Keratinocyte (primary cell): Measurements from ENCODE around the gene SNAP25. TPM values are rescaled to one million over a fixed set of nuclear protein-coding genes. Genes with fewer than 3 reads are reported as not detected.

ENCODE experiments used
- DNase-seq: peaks from one replicate; pipeline ENCODE4 v3.0.0-alpha.2; 2011; ENCODE audit warnings: low read depth, missing footprints, low spot score
- FAIRE-seq: peaks from 2 replicates; lab custom pipeline; 2011; peaks lifted over from hg19 to GRCh38; lab: Jason Lieb, UNC
- H2AFZ ChIP-seq: 2 replicates; pipeline ENCODE4 v1.6.0; 2012; ENCODE audit warnings: low read length, control low read depth, inconsistent platforms; ENCODE audit not compliant: control insufficient read depth
- H3K27ac ChIP-seq: 2 replicates; pipeline ENCODE4 v1.5.1; 2011; ENCODE audit warnings: low read length; ENCODE audit not compliant: control insufficient read depth, insufficient read depth
- H3K27me3 ChIP-seq: 3 replicates; pipeline ENCODE4 v1.6.0; 2011; ENCODE audit warnings: low read length; ENCODE audit not compliant: control insufficient read depth, insufficient read depth; ENCODE audit errors: extremely low read depth
- H3K36me3 ChIP-seq, 2 experiments: 2 replicates in 1 of 2; 3 replicates in 1 of 2; pipeline ENCODE4 v1.5.1; 2011; ENCODE audit warnings: low read length in 2 of 2, mild to moderate bottlenecking in 1 of 2; ENCODE audit not compliant: control insufficient read depth in 2 of 2, insufficient read depth in 2 of 2; ENCODE audit errors: extremely low read depth in 1 of 2
- H3K4me1 ChIP-seq: 3 replicates; pipeline ENCODE4 v1.5.1; 2011; ENCODE audit warnings: low read length; ENCODE audit not compliant: control insufficient read depth, insufficient read depth; ENCODE audit errors: extremely low read depth
- H3K4me2 ChIP-seq: 3 replicates; pipeline ENCODE4 v1.6.0; 2011; ENCODE audit warnings: low read depth, low read length; ENCODE audit not compliant: control insufficient read depth, insufficient read depth; ENCODE audit errors: extremely low read depth
- H3K4me3 ChIP-seq, 3 experiments: fragments of 200-600 bp in 1 of 3; sonication (generic) in 1 of 3; 2 replicates in 2 of 3; 3 replicates in 1 of 3; pipeline ENCODE4 v1.5.1; 2011 to 2016; ENCODE audit warnings: low read length in 3 of 3, mild to moderate bottlenecking in 3 of 3, control low read depth in 2 of 3, inconsistent platforms in 1 of 3, low read depth in 1 of 3, mixed read lengths in 1 of 3, mixed run types in 1 of 3, moderate library complexity in 1 of 3; ENCODE audit not compliant: control insufficient read depth in 2 of 3, insufficient read depth in 2 of 3; ENCODE audit errors: extremely low read depth in 1 of 3
- H3K79me2 ChIP-seq: 2 replicates; pipeline ENCODE4 v1.6.0; 2012; ENCODE audit warnings: low read length; ENCODE audit not compliant: control insufficient read depth, insufficient read depth
- H3K9ac ChIP-seq: 3 replicates; pipeline ENCODE4 v1.6.0; 2011; ENCODE audit warnings: low read length; ENCODE audit not compliant: control insufficient read depth, insufficient read depth; ENCODE audit errors: extremely low read depth
- H3K9me1 ChIP-seq: 3 replicates; pipeline ENCODE4 v1.6.0; 2011; ENCODE audit warnings: low read length; ENCODE audit not compliant: control insufficient read depth, insufficient read depth; ENCODE audit errors: extremely low read depth
- H3K9me3 ChIP-seq: 2 replicates; pipeline ENCODE4 v1.5.1; 2012; ENCODE audit warnings: low read depth, low read length; ENCODE audit not compliant: control insufficient read depth
- H4K20me1 ChIP-seq: 3 replicates; pipeline ENCODE4 v1.6.0; 2011; ENCODE audit warnings: low read length; ENCODE audit not compliant: control insufficient read depth, insufficient read depth; ENCODE audit errors: extremely low read depth
- EZH2 ChIP-seq: IDR thresholded peaks from one replicate; pipeline ENCODE4 v1.6.1; 2012; ENCODE audit warnings: inconsistent platforms, mild to moderate bottlenecking, low read length, moderate library complexity
- dilution Hi-C: fragments of 300-500 bp; cut with MboI; formaldehyde crosslinking; loops from one replicate; pipeline ENCODE4 v1.7.0; 2020; ENCODE audit warnings: low sequenced_read_pairs; ENCODE audit not compliant: extremely low pct_ligation_motif_present
- polyA plus RNA-seq, 5 experiments: library from polyadenylated mRNA; depleted of rRNA in 3 of 5; stranded (reverse) in 3 of 5; stranded (forward) in 1 of 5; unstranded in 1 of 5; fragments of >200 nt; gene quantifications; 1 replicate in 1 of 5; 2 replicates in 3 of 5; 3 replicates in 1 of 5; pipeline versions ENCODE4 v1.2.1 to v1.2.3, GENCODE V29; 2011 to 2012; ENCODE audit warnings: missing spikeins in 2 of 5, low read depth in 1 of 5, low replicate concordance in 1 of 5
- TF ChIP-seq, protein P1 (sequence below), 3 experiments: IDR thresholded peaks in 1 of 3; conservative IDR thresholded peaks in 1 of 3; optimal IDR thresholded peaks in 1 of 3; 2 replicates in 2 of 3; 3 replicates in 1 of 3; pipeline versions ENCODE3 to v1.5.1; 2011; ENCODE audit warnings: low read length in 3 of 3, mild to moderate bottlenecking in 3 of 3, moderate library complexity in 2 of 3, control low read depth in 1 of 3, inconsistent platforms in 1 of 3; ENCODE audit not compliant: insufficient read depth in 2 of 3; ENCODE audit errors: extremely low read depth in 1 of 3

SNAP25 gene
- polyA plus RNA-seq, 1 donor (not counting 4 experiments of a cell fraction or from before 2014, with no cell fraction given) = not detected

DNA sequence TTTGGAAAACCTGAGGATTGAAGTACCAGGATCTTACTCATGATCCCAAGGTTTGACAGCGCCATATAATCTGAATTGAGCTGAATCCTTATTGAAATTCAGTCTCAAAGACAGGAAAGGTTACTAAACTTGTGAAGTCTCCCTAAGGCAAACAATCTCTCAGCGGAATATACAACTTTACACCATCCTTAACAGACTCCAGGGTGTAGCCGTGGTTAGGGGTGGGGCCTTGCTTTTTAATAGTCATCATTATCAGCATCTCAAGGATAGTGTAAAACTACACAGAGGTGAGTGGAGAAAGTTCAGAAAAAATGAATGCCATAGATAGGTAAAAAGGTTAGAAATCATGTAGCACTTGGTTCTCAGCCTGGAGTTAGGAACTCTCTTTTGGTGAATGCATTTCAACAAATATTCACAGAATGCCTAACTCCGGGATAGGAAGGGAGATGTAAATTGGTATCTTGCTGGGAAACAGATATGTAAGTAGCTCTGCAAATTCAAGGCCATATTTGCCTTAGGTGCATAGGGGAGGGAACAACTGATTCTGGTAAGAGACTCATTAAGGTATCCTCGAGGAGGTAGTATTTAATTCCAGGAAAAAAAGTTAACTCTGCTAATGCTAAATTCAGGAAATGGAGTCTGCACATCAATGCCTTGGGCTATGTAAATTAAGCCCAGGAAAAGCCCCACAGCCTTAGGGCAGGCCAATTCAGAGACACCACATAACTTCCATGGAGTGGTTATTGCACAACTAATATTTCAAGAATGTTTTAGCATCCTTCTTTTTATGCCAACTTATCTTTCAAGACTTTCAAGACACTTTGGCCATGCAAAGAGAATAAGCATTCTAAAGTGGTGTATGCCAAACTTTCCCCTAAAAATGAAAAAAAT is 61.6 kb downstream of the SNAP25 start:
- Histone ChIP-seq H3K36me3 (no peaks in the 10 kb centered on the region), H3K4me2 (no peak overlapping the region), H3K27me3 (peaks cover 5% of the 10 kb centered on the region), H2AFZ (no peak overlapping the region), H3K9me3 (no peaks in the 10 kb centered on the region), H3K9ac (no peak overlapping the region), H3K9me1 (no peaks in the 10 kb centered on the region), H3K27ac (no peak overlapping the region), H3K79me2 (no peaks in the 10 kb centered on the region), H3K4me3 (no peak overlapping the region), H4K20me1 (no peaks in the 10 kb centered on the region), H3K4me1 (no peaks in the 10 kb centered on the region)
- TF ChIP-seq, protein P1, sequence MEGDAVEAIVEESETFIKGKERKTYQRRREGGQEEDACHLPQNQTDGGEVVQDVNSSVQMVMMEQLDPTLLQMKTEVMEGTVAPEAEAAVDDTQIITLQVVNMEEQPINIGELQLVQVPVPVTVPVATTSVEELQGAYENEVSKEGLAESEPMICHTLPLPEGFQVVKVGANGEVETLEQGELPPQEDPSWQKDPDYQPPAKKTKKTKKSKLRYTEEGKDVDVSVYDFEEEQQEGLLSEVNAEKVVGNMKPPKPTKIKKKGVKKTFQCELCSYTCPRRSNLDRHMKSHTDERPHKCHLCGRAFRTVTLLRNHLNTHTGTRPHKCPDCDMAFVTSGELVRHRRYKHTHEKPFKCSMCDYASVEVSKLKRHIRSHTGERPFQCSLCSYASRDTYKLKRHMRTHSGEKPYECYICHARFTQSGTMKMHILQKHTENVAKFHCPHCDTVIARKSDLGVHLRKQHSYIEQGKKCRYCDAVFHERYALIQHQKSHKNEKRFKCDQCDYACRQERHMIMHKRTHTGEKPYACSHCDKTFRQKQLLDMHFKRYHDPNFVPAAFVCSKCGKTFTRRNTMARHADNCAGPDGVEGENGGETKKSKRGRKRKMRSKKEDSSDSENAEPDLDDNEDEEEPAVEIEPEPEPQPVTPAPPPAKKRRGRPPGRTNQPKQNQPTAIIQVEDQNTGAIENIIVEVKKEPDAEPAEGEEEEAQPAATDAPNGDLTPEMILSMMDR (optimal IDR thresholded peaks at IDR 0.05 in 1 of 3, IDR thresholded peaks at IDR 0.05 in 1 of 3, conservative IDR thresholded peaks at IDR 0.05 in 1 of 3; ENCODE audit: extremely low read depth in 1 of 3, insufficient read depth in 2 of 3, low read length in 3 of 3) = no peak
- no peak for TF ChIP-seq EZH2
- FAIRE-seq (peak; percentile 51), DNase-seq (no peak)
- dilution Hi-C loops = no loop called here

DNA sequence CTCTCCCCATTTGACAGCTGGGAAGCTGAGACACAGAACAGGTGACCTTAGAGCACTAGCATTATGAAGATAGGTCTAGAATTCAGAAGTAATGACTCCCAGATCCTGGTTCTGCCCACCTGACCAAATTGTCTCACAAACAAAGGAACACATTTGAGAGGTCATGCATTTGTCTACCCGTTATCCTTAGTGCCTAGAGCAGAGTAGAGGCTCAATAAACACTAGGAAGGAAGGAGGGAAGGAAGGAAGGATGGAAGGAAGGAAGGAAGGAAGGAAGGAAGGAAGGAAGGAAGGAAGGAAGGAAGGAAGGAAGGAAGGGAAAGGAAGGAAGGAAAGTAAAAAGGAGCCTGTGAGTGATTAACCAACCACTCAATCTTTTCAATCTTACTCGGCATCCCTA is 63.3 kb downstream of the SNAP25 start:
- FAIRE-seq = no peak
- Histone ChIP-seq H3K4me2 (no peak overlapping the region), H4K20me1 (no peaks in the 10 kb centered on the region), H3K79me2 (no peaks in the 10 kb centered on the region), H3K36me3 (no peaks in the 10 kb centered on the region), H2AFZ (no peak overlapping the region), H3K9me3 (no peaks in the 10 kb centered on the region), H3K4me3 (no peak overlapping the region), H3K27ac (no peak overlapping the region), H3K4me1 (no peaks in the 10 kb centered on the region), H3K27me3 (peaks cover 3% of the 10 kb centered on the region), H3K9me1 (no peaks in the 10 kb centered on the region), H3K9ac (no peak overlapping the region)
- DNase-seq = no peak
- TF ChIP-seq EZH2 = no peak
- TF ChIP-seq, protein P1 (optimal IDR thresholded peaks at IDR 0.05 in 1 of 3, IDR thresholded peaks at IDR 0.05 in 1 of 3, conservative IDR thresholded peaks at IDR 0.05 in 1 of 3; ENCODE audit: extremely low read depth in 1 of 3, insufficient read depth in 2 of 3, low read length in 3 of 3) = no peak
- dilution Hi-C loops = no loop called here
